K562 (cell line): ENCODE data around the gene PPIL6. TPM values are rescaled to one million over a fixed set of nuclear protein-coding genes. Genes with fewer than 3 reads are reported as not detected.

Experiments
- ESRRB ChIP-seq: fragments of 250-450 bp; sonication (Bioruptor Pico); IDR thresholded peaks from 2 replicates; pipeline ENCODE4 v1.5.0; 2020; ENCODE audit warnings: mild to moderate bottlenecking, moderate library complexity, borderline replicate concordance
- GABPB1 ChIP-seq: sonication (generic); formaldehyde crosslinking; IDR thresholded peaks from 2 replicates; pipeline ENCODE4 v1.8.0; 2022; ENCODE audit warnings: mild to moderate bottlenecking, missing genetic modification reagents
- HNRNPLL ChIP-seq: fragments of 200-400 bp; formaldehyde crosslinking; IDR thresholded peaks from 2 replicates; pipeline ENCODE4 v1.6.1; 2017; ENCODE audit warnings: low read length, low read depth, mild to moderate bottlenecking; ENCODE audit not compliant: poor library complexity, severe bottlenecking
- POLR2B ChIP-seq: fragments of 450-650 bp; IDR thresholded peaks from 2 replicates; pipeline ENCODE4 v1.6.1; 2018; ENCODE audit warnings: low read depth; ENCODE audit not compliant: partially characterized antibody
- SMC3 ChIP-seq: conservative IDR thresholded peaks from 2 replicates; pipeline ENCODE4 v1.6.1; 2011; ENCODE audit warnings: low read depth, low read length, improper control_type of control experiment; ENCODE audit not compliant: insufficient read depth
- ZNF224 ChIP-seq: sonication (generic); formaldehyde crosslinking; IDR thresholded peaks from 2 replicates; pipeline ENCODE4 v1.8.0; 2022; ENCODE audit warnings: mild to moderate bottlenecking, missing genetic modification reagents
- polyA plus RNA-seq, 8 experiments: library from polyadenylated mRNA; depleted of rRNA in 4 of 8; stranded (reverse) in 5 of 8; unstranded in 3 of 8; fragments of >200 nt; fragmentation: Nextera tagmentation in 2 of 8; fragmentation: Illumina TruSeq in 1 of 8; extraction: Ambion mirVana in 2 of 8; extraction: Trizol in 1 of 8; gene quantifications; 2 replicates each; pipeline versions ENCODE4 v1.2.1 to v1.2.3, GENCODE V29; 2011 to 2014; ENCODE audit warnings: inconsistent platforms in 1 of 8, missing spikeins in 1 of 8
- total RNA-seq, 7 experiments: library from RNA; depleted of rRNA in 6 of 7; stranded (reverse); fragments of >200 nt in 6 of 7; fragmentation: Illumina TruSeq in 2 of 7; extraction: Trizol in 2 of 7; gene quantifications; 2 replicates each; pipeline versions ENCODE4 v1.2.1 to v1.2.3, GENCODE V29; 2011 to 2021; ENCODE audit warnings: low replicate concordance in 1 of 7
- TF ChIP-seq, protein P1 (sequence below): sonication (generic); formaldehyde crosslinking; IDR thresholded peaks from 2 replicates; pipeline ENCODE4 v1.8.0; 2022; ENCODE audit warnings: missing genetic modification reagents, mild to moderate bottlenecking, moderate library complexity, borderline replicate concordance
- TF ChIP-seq, protein P2 (sequence below): IDR thresholded peaks from 3 replicates; pipeline ENCODE4 v1.6.1; 2011; ENCODE audit warnings: borderline replicate concordance, mild to moderate bottlenecking; ENCODE audit not compliant: insufficient read length, insufficient read depth
- TF ChIP-seq, protein P3 (sequence below), 3 experiments: IDR thresholded peaks in 2 of 3; conservative IDR thresholded peaks in 1 of 3; 2 replicates each; pipeline ENCODE4 v1.5.1; 2011 to 2012; ENCODE audit warnings: low read length in 3 of 3, mild to moderate bottlenecking in 3 of 3, control low read depth in 2 of 3, improper control_type of control experiment in 1 of 3, inconsistent platforms in 1 of 3, low read depth in 1 of 3, mixed read lengths in 1 of 3, moderate library complexity in 1 of 3; ENCODE audit not compliant: insufficient read depth in 2 of 3
- TF ChIP-seq, protein P4 (sequence below): sonication (generic); formaldehyde crosslinking; IDR thresholded peaks from 2 replicates; pipeline ENCODE4 v1.8.0; 2022; ENCODE audit warnings: mild to moderate bottlenecking, missing genetic modification reagents
- TF ChIP-seq, protein P5 (sequence below), 2 experiments: IDR thresholded peaks; 2 replicates each; pipeline ENCODE4 v1.6.1; 2012; ENCODE audit warnings: improper control_type of control experiment in 2 of 2, low read depth in 2 of 2, low read length in 2 of 2, borderline replicate concordance in 1 of 2

PPIL6 gene
- total and polyA plus RNA-seq, 9 of the 15 experiments (the other 6 are each of a cell fraction or from before 2014, with no cell fraction given) = 0.03 to 0.98 (median 0.41) TPM; not detected in 1

DNA sequence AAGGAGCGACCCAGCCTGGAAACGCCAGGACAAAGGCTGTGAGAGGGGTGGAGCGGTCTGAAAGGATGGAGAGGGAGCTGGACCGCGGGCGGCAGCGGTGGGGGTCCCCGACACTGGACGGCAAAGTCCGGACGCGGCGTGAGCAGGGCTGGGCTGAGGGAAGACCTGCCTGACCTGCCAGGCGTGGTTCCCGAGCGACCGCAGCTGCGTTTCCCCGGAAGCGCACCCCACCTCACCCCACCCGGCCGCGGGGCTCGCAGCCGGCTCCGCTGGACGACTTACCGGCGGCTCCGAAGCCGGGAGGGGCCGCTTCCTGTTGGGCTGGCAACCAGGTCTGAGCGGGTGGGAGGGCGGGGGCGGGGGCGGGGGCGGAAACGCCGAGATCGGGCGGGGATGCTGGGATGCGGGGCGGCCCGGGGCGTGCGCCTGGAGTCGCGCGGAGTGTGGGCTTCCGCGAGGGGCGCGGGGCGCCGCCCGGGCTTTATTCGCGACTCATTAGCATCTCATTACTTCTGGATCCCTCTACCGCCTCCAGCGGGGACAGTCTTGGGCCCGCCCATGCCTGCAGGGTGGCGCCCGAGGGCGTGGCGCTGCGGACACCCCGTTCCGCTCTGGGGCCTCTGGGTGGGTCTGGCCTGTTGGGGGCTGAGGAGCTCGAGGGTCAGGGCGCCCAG lies 15.1 kb upstream of the PPIL6 start, which contains the start of gene MICAL1 (continued):
- TF ChIP-seq GABPB1 (CRISPR knock-in tag) = peak; percentile 18; the same call in 1 of the 2 replicates
- TF ChIP-seq ZNF224 = no peak
- TF ChIP-seq, protein P1, sequence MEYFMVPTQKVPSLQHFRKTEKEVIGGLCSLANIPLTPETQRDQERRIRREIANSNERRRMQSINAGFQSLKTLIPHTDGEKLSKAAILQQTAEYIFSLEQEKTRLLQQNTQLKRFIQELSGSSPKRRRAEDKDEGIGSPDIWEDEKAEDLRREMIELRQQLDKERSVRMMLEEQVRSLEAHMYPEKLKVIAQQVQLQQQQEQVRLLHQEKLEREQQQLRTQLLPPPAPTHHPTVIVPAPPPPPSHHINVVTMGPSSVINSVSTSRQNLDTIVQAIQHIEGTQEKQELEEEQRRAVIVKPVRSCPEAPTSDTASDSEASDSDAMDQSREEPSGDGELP (CRISPR knock-in tag) = peak; percentile 55; the same call in 1 of the 2 replicates
- TF ChIP-seq, protein P2, sequence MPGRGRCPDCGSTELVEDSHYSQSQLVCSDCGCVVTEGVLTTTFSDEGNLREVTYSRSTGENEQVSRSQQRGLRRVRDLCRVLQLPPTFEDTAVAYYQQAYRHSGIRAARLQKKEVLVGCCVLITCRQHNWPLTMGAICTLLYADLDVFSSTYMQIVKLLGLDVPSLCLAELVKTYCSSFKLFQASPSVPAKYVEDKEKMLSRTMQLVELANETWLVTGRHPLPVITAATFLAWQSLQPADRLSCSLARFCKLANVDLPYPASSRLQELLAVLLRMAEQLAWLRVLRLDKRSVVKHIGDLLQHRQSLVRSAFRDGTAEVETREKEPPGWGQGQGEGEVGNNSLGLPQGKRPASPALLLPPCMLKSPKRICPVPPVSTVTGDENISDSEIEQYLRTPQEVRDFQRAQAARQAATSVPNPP = no peak
- peak; percentile 28 for TF ChIP-seq POLR2B
- no peak for TF ChIP-seq SMC3
- no peak for TF ChIP-seq ESRRB (CRISPR knock-in tag)
- TF ChIP-seq, protein P3, sequence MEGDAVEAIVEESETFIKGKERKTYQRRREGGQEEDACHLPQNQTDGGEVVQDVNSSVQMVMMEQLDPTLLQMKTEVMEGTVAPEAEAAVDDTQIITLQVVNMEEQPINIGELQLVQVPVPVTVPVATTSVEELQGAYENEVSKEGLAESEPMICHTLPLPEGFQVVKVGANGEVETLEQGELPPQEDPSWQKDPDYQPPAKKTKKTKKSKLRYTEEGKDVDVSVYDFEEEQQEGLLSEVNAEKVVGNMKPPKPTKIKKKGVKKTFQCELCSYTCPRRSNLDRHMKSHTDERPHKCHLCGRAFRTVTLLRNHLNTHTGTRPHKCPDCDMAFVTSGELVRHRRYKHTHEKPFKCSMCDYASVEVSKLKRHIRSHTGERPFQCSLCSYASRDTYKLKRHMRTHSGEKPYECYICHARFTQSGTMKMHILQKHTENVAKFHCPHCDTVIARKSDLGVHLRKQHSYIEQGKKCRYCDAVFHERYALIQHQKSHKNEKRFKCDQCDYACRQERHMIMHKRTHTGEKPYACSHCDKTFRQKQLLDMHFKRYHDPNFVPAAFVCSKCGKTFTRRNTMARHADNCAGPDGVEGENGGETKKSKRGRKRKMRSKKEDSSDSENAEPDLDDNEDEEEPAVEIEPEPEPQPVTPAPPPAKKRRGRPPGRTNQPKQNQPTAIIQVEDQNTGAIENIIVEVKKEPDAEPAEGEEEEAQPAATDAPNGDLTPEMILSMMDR (IDR thresholded peaks at IDR 0.05 in 2 of 3, conservative IDR thresholded peaks at IDR 0.05 in 1 of 3; ENCODE audit: insufficient read depth in 2 of 3, low read depth in 1 of 3, low read length in 3 of 3) = peak; percentile 41 to 70 (median 42); a peak in 5 of 6 replicates
- TF ChIP-seq, protein P4, sequence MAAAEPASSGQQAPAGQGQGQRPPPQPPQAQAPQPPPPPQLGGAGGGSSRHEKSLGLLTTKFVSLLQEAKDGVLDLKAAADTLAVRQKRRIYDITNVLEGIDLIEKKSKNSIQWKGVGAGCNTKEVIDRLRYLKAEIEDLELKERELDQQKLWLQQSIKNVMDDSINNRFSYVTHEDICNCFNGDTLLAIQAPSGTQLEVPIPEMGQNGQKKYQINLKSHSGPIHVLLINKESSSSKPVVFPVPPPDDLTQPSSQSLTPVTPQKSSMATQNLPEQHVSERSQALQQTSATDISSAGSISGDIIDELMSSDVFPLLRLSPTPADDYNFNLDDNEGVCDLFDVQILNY = no peak
- TF ChIP-seq, protein P5, sequence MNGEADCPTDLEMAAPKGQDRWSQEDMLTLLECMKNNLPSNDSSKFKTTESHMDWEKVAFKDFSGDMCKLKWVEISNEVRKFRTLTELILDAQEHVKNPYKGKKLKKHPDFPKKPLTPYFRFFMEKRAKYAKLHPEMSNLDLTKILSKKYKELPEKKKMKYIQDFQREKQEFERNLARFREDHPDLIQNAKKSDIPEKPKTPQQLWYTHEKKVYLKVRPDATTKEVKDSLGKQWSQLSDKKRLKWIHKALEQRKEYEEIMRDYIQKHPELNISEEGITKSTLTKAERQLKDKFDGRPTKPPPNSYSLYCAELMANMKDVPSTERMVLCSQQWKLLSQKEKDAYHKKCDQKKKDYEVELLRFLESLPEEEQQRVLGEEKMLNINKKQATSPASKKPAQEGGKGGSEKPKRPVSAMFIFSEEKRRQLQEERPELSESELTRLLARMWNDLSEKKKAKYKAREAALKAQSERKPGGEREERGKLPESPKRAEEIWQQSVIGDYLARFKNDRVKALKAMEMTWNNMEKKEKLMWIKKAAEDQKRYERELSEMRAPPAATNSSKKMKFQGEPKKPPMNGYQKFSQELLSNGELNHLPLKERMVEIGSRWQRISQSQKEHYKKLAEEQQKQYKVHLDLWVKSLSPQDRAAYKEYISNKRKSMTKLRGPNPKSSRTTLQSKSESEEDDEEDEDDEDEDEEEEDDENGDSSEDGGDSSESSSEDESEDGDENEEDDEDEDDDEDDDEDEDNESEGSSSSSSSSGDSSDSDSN (IDR thresholded peaks at IDR 0.05; ENCODE audit: borderline replicate concordance in 1 of 2, low read depth in 2 of 2, low read length in 2 of 2) = peak in 1 of 2 experiments; percentile 53; a peak in 1 of 4 replicates
- no peak for TF ChIP-seq HNRNPLL
